Body of pancreas (tissue), 4 donors: ENCODE measurements around the gene BRF1. TPM values are rescaled to one million over a fixed set of nuclear protein-coding genes. Genes with fewer than 3 reads are reported as not detected.
A peak's percentile ranks its signal among the peaks of the same experiment; 100 is the strongest.
"Not testable (repeated sequence)": the region's sequence is repeated elsewhere in the genome, so short reads cannot be mapped to it uniquely, and the experiment has no call there.

Experiments used
- ATAC-seq: fragments of 150-250 bp; one replicate; pipeline ENCODE4 v1.9.1; 2016
- DNase-seq, 4 donors: peaks; one replicate each; pipeline ENCODE4 v3.0.0-alpha.2; 2019
- H3K27ac ChIP-seq, 4 donors: fragments of 200-600 bp; sonication (generic); 1 replicate in 3 of 4; 2 replicates in 1 of 4; pipeline versions ENCODE4 v1.5.1 to v1.6.1; 2016 to 2019; ENCODE audit warnings: mild to moderate bottlenecking in 1 of 4, mixed read lengths in 1 of 4, moderate library complexity in 1 of 4
- H3K27me3 ChIP-seq, 2 donors: fragments of 200-600 bp; sonication (generic); one replicate each; pipeline ENCODE4 v1.6.0; 2016; ENCODE audit warnings: mild to moderate bottlenecking in 1 of 2
- H3K36me3 ChIP-seq, 2 donors: fragments of 200-600 bp; sonication (generic); replicated peaks in 1 of 2; 2 replicates each; pipeline ENCODE4 v1.5.1; 2016; ENCODE audit warnings: low read depth in 2 of 2; ENCODE audit not compliant: insufficient read depth in 1 of 2
- H3K4me1 ChIP-seq: fragments of 200-600 bp; sonication (generic); one replicate; pipeline ENCODE4 v1.6.0; 2016
- H3K4me3 ChIP-seq, 2 donors: fragments of 200-600 bp; sonication (generic); 1 replicate in 1 of 2; 2 replicates in 1 of 2; pipeline ENCODE4 v1.5.1; 2016 to 2019
- H3K9me3 ChIP-seq, 3 donors: fragments of 200-600 bp; sonication (generic); 1 replicate in 2 of 3; 2 replicates in 1 of 3; pipeline ENCODE4 v1.5.1; 2016
- CTCF ChIP-seq, 7 experiments: fragments of 450-650 bp in 4 of 7; fragments of 200-600 bp in 3 of 7; sonication (generic) in 3 of 7; IDR thresholded peaks; one replicate each; pipeline ENCODE4 v1.5.1; 2016 to 2019; ENCODE audit warnings: antibody characterized with exemption in 7 of 7
- POLR2A ChIP-seq, 3 donors: fragments of 450-650 bp; IDR thresholded peaks; one replicate each; pipeline ENCODE4 v1.6.1; 2016; ENCODE audit warnings: antibody characterized with exemption in 3 of 3, mild to moderate bottlenecking in 2 of 3
- WGBS, 2 donors: methylation state at CpG; one replicate each; pipeline ENCODE4 v1.1.5; 2017; 5-methylcytosine and 5-hydroxymethylcytosine counted together
- intact Hi-C: fragments of 100-400 bp; cut with DNase I; formaldehyde crosslinking; loops from one replicate; pipeline ENCODE4 v1.15.1; 2023
- total RNA-seq, 2 donors: library from RNA; depleted of rRNA; stranded (reverse); fragments of >200 nt; gene quantifications; one replicate each; pipeline ENCODE4 v1.1.0, GENCODE V29; 2016

BRF1 gene
- total RNA-seq, 2 donors from 2014 or later = 54.5 to 86.7 TPM

- peak; percentile 64 for ATAC-seq
- H3K4me1 ChIP-seq = peaks cover 40% of the 10 kb centered on the region
Observed at GRCh38 chr14:105335735-105336476, 35.1 kb upstream of the BRF1 start.

GRCh38 chr14:105335231-105335542 is 34.4 kb upstream of the BRF1 start:
- ATAC-seq, H3K27me3 ChIP-seq, H3K27ac ChIP-seq, H3K36me3 ChIP-seq, H3K4me3 ChIP-seq, H3K9me3 ChIP-seq, DNase-seq, intact Hi-C loops: not testable (repeated sequence)
- peaks cover 40% of the 10 kb centered on the region for H3K4me1 ChIP-seq
- WGBS, 2 donors = 97% methylated on average over 17 of the region's 22 CpGs; no CpG with 5 or more reads in 1 of the 2 donors

More at GRCh38 chr14:105335735-105336476, 35.1 kb upstream of the BRF1 start:
- H3K27me3 ChIP-seq = no peaks in the 10 kb centered on the region
- DNase-seq = peak; percentile 59 to 83 (median 68)
- intact Hi-C loops = no loop called here
- H3K27ac ChIP-seq = no peak overlapping the region
- TF ChIP-seq POLR2A (IDR thresholded peaks at IDR 0.05) (no peak), CTCF (IDR thresholded peaks at IDR 0.05) (no peak)
- H3K9me3 ChIP-seq = no peaks in the 10 kb centered on the region
- H3K36me3 ChIP-seq = no peaks in the 10 kb centered on the region
- H3K4me3 ChIP-seq = no peak overlapping the region
- WGBS, 2 donors = 51 to 75% methylated on average over 14 to 33 of the region's 33 CpGs

- H3K4me3 ChIP-seq = no peak overlapping the region
- H3K27ac ChIP-seq = no peak overlapping the region
- H3K27me3 ChIP-seq = no peaks in the 10 kb centered on the region
- DNase-seq (peak in 2 of 4 donors; percentile 5 to 7), ATAC-seq (no peak)
- TF ChIP-seq POLR2A (IDR thresholded peaks at IDR 0.05) = no peak
- no peak for TF ChIP-seq CTCF (IDR thresholded peaks at IDR 0.05)
- peaks cover 42% of the 10 kb centered on the region for H3K4me1 ChIP-seq
- intact Hi-C loops = no loop called here
- H3K9me3 ChIP-seq = no peaks in the 10 kb centered on the region
- no peaks in the 10 kb centered on the region for H3K36me3 ChIP-seq
- WGBS, 2 donors = 80 to 89% methylated on average over 1 to 17 of the region's 17 CpGs
Observed at GRCh38 chr14:105334383-105335230, 33.8 kb upstream of the BRF1 start.

- DNase-seq = peak in 2 of 4 donors; percentile 8 to 60
- no peak overlapping the region for H3K4me3 ChIP-seq
- 69% methylated on average over 18 of the region's 18 CpGs; no CpG with 5 or more reads in 1 of the 2 donors for WGBS, 2 donors
- no peaks in the 10 kb centered on the region for H3K36me3 ChIP-seq
- no peak overlapping the region for H3K27ac ChIP-seq
- H3K27me3 ChIP-seq = no peaks in the 10 kb centered on the region
- no peak for TF ChIP-seq CTCF (IDR thresholded peaks at IDR 0.05)
- no peak for TF ChIP-seq POLR2A (IDR thresholded peaks at IDR 0.05)
- intact Hi-C loops = no loop called here
- ATAC-seq = no peak
- peaks cover 50% of the 10 kb centered on the region for H3K4me1 ChIP-seq
- no peaks in the 10 kb centered on the region for H3K9me3 ChIP-seq
Observed at GRCh38 chr14:105333613-105334364, 33.0 kb upstream of the BRF1 start.

- 81 to 89% methylated on average over 6 to 15 of the region's 15 CpGs for WGBS, 2 donors
Observed at GRCh38 chr14:105333020-105333490, 32.3 kb upstream of the BRF1 start.

More at GRCh38 chr14:105333020-105333490, 32.3 kb upstream of the BRF1 start:
- no peak overlapping the region for H3K4me3 ChIP-seq
- no peak overlapping the region for H3K27ac ChIP-seq
- ATAC-seq (no peak), DNase-seq (no peak)
- TF ChIP-seq CTCF (IDR thresholded peaks at IDR 0.05) (no peak), POLR2A (IDR thresholded peaks at IDR 0.05) (no peak)
- no peaks in the 10 kb centered on the region for H3K27me3 ChIP-seq
- no peaks in the 10 kb centered on the region for H3K9me3 ChIP-seq
- no peaks in the 10 kb centered on the region for H3K36me3 ChIP-seq
- H3K4me1 ChIP-seq = peaks cover 56% of the 10 kb centered on the region
- intact Hi-C loops = no loop called here
